ENCODE data around the gene TPCN1.

GRCh38 chr12:113235976-113236375, 14.7 kb downstream of the TPCN1 start:
- TF ChIP-seq, protein P1, sequence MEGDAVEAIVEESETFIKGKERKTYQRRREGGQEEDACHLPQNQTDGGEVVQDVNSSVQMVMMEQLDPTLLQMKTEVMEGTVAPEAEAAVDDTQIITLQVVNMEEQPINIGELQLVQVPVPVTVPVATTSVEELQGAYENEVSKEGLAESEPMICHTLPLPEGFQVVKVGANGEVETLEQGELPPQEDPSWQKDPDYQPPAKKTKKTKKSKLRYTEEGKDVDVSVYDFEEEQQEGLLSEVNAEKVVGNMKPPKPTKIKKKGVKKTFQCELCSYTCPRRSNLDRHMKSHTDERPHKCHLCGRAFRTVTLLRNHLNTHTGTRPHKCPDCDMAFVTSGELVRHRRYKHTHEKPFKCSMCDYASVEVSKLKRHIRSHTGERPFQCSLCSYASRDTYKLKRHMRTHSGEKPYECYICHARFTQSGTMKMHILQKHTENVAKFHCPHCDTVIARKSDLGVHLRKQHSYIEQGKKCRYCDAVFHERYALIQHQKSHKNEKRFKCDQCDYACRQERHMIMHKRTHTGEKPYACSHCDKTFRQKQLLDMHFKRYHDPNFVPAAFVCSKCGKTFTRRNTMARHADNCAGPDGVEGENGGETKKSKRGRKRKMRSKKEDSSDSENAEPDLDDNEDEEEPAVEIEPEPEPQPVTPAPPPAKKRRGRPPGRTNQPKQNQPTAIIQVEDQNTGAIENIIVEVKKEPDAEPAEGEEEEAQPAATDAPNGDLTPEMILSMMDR (conservative IDR thresholded peaks at IDR 0.05; ENCODE audit: low read depth, low read length) = no peak
- TF ChIP-seq EZH2 (IDR thresholded peaks at IDR 0.05; ENCODE audit: borderline replicate concordance, low read depth, low read length, poor library complexity, severe bottlenecking) = no peak
